HG02973 (cell line): ENCODE measurements around the gene NSG1.

ENCODE experiments used
- ATAC-seq: cut with Tn5 transposase; IDR thresholded peaks from one replicate; pipeline ENCODE4 v1.9.1; 2021; ENCODE audit warnings: moderate library complexity; ENCODE audit not compliant: unreplicated experiment

The NSG1 gene

GRCh38 chr4:4368809-4369580 is 17.9 kb upstream of the NSG1 start:
- no peak for ATAC-seq

- no peak for ATAC-seq
Measured at GRCh38 chr4:4374388-4375098, 12.4 kb upstream of the NSG1 start.

GRCh38 chr4:4376074-4376473 is 10.8 kb upstream of the NSG1 start:
- no peak for ATAC-seq

- no peak for ATAC-seq
Measured at GRCh38 chr4:4377191-4377590, 9.7 kb upstream of the NSG1 start.

- no peak for ATAC-seq
Measured at GRCh38 chr4:4377732-4378460, 9.0 kb upstream of the NSG1 start.

- ATAC-seq: no peak
Measured at GRCh38 chr4:4379540-4380087, 7.3 kb upstream of the NSG1 start.

- no peak for ATAC-seq
Measured at GRCh38 chr4:4383085-4383484, 3.8 kb upstream of the NSG1 start.

GRCh38 chr4:4384837-4385236 is 2.1 kb upstream of the NSG1 start:
- no peak for ATAC-seq

GRCh38 chr4:4385729-4386295 is 1.1 kb upstream of the NSG1 start:
- no peak for ATAC-seq

GRCh38 chr4:4386296-4386735 is 586 bp upstream of the NSG1 start:
- ATAC-seq: no peak

GRCh38 chr4:4387531-4388310 is 819 bp downstream of the NSG1 start:
- ATAC-seq: no peak

- ATAC-seq: no peak
Measured at GRCh38 chr4:4388311-4388790, 1.4 kb downstream of the NSG1 start.

- ATAC-seq: no peak
Measured at GRCh38 chr4:4388836-4389575, 2.1 kb downstream of the NSG1 start.

- ATAC-seq: no peak
Measured at GRCh38 chr4:4390046-4390445, 3.1 kb downstream of the NSG1 start.

- ATAC-seq: no peak
Measured at GRCh38 chr4:4390515-4391240, 3.8 kb downstream of the NSG1 start.

GRCh38 chr4:4391866-4392265 is 5.0 kb downstream of the NSG1 start:
- no peak for ATAC-seq

GRCh38 chr4:4392501-4393183 is 5.7 kb downstream of the NSG1 start:
- no peak for ATAC-seq

GRCh38 chr4:4394644-4395043 is 7.7 kb downstream of the NSG1 start:
- no peak for ATAC-seq
